Hematopoietic multipotent progenitor cell (in vitro differentiated cells): ENCODE measurements around the gene KANSL1. TPM values are rescaled to one million over a fixed set of nuclear protein-coding genes. Genes with fewer than 3 reads are reported as not detected.
"Not testable (repeated sequence)": the region's sequence is repeated elsewhere in the genome, so short reads cannot be mapped to it uniquely, and the experiment has no call there.

ENCODE experiments used
- DNase-seq, 3 donors: peaks; one replicate each; pipeline ENCODE4 v3.0.0-alpha.2; 2011 to 2015; ENCODE audit warnings: low read depth in 2 of 3, low spot score in 2 of 3
- total RNA-seq: library from RNA; depleted of rRNA; stranded (reverse); fragments of >200 nt; gene quantifications from one replicate; pipeline ENCODE4 v1.2.3, GENCODE V29; 2012

The KANSL1 gene
- total RNA-seq, 1 donor = 140 TPM

DNA sequence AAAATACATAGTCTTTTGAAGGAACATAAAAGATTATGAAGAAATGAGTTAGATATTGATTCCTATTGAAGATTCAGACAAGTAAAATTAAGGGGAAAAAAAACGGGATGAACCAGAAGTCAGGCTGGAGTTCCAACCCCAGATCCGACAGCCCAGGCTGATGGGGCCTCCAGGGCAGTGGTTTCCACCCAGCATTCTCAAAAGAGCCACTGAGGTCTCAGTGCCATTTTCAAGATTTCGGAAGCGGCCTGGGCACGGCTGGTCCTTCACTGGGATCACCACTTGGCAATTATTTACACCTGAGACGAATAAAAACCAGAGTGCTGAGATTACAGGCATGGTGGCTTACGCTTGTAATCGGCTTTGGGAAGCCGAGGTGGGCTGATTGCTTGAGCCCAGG is 184.6 kb downstream of the KANSL1 start:
- no peak for DNase-seq

DNA sequence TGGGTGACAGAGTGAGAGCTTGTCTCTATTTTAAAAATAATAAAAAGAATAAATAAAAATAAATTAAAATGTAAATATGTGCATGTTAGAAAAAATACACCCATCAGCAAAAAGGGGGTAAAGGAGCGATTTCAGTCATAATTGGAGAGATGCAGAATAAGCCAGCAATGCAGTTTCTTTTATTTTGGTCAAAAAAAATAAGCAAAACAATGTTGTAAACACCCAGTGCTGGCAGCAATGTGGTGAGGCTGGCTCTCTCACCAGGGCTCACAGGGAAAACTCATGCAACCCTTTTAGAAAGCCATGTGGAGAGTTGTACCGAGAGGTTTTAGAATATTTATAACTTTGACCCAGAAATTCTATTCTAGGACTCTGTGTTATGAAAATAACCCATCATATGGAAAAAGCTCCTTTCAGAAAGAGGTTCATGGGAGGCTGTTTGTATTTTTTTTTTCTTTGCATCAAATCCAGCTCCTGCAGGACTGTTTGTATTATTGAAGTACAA is 185.7 kb downstream of the KANSL1 start:
- no peak for DNase-seq

DNA sequence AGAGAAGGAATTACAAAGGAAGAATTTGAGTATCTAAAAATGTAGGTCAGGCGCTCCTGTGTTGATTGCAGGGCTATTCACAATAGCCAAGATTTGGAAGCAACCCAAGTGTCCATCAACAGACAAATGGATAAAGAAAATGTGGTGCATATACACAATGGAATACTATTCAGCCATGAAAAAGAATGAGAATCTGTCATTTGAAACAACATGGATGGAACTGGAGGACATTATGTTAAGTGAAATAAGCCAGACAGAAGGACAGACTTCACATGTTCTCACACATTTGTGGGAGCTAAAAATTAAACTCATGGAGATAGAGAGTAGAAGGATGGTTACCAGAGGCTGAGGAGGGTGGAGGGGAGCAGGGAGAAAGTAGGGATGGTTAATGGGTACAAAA is 187.1 kb downstream of the KANSL1 start:
- DNase-seq = not testable (repeated sequence)

DNA sequence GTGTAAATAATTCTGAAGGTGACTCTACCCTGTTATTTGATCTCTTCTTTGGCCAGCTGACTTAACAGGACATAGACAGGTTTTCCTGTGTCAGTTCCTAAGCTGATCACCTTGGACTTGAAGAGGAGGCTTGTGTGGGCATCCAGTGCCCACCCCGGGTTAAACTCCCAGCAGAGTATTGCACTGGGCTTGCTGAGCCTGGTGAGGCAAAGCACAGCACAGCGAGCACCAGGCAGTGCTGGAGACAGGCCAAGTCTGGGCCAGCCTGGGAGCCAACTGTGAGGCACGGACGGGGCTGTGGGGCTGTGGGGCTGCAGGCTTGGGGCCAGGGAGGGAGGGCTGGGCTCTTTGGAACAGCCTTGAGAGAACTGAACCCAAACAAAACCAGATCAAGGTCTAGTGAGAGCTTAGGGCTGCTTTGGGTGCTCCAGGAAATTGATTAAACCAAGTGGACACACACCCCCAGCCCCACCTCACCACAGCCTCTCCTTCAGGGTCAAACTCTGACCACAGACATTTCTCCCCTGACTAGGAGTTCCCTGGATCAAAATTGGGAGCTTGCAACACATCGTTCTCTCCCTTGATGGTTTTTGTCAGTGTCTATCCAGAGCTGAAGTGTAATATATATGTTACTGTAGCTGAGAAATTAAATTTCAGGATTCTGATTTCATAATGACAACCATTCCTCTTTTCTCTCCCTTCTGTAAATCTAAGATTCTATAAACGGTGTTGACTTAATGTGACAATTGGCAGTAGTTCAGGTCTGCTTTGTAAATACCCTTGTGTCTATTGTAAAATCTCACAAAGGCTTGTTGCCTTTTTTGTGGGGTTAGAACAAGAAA is 189.1 kb downstream of the KANSL1 start:
- no peak for DNase-seq

DNA sequence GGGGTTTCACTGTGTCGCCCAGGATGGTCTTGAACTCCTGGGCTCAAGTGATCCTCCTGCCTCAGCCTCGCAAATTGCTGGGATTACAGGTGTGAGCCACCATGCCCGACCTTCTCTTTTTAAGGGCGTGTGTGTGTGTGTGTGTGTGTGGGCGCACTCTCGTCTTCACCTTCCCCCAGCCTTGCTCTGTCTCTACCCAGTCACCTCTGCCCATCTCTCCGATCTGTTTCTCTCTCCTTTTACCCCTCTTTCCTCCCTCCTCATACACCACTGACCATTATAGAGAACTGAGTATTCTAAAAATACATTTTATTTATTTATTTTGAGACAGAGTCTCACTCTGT is 190.3 kb downstream of the KANSL1 start:
- no peak for DNase-seq

DNA sequence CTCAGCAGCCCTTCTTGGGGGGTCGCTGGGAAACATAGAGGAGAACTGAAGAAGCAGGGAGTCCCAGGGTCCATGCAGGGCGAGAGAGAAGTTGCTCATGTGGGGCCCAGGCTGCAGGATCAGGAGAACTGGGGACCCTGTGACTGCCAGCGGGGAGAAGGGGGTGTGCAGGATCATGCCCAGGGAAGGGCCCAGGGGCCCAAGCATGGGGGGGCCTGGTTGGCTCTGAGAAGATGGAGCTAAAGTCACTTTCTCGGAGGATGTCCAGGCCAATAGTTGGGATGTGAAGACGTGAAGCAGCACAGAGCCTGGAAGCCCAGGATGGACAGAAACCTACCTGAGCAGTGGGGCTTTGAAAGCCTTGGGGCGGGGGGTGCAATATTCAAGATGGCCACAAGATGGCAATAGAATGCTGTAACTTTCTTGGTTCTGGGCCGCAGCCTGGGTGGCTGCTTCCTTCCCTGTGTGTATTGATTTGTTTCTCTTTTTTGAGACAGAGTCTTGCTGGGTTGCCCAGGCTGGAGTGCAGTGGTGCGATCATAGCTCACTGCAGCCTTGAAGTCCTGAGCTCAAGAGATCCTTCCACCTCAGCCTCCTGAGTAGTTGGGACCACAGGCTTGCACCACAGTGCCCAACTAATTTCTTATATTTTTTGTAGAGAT is 190.8 kb downstream of the KANSL1 start:
- peak; percentile 53 to 78 (median 58) for DNase-seq

DNA sequence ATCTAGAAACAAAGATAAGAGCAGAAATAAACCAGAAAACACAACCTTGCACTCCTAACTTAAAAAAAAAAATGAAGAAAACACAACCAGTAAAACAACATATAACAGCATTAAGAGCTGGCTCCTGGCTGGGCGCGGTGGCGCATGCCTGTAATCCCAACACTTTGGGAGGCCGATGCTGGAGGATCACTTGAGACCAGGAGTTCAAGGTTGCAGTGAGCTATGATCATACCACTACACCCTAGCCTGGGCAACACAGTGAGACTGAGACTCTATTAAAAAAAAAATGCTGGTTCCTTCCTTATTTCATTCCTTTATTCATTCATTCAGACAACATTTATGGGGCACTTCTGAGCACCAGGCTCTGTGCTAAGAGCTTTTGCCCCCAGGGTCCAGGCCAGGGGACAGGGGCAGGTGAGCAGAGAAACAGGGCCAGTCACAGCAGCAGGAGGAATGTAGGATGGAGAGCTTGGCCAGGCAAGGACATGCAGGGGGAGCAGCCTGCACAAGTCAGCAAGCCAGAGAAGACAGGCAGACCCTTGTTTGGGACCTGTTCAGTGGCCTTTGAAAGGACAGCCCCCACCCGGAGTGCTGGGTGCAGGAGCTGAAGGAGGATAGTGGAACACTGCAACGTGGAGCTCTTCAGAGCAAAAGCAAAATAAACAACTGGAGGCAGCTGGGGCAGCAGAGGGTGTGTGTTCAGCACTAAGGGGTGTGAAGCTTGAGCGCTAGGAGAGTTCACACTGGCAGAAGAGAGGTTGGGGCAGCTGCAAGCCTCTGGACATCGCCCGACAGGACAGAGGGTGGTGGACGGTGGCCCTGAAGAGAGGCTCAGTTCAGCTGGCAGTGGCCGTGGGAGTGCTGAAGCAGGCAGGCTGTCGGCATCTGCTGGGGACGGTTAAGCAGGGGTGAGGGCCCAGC is 191.6 kb downstream of the KANSL1 start:
- no peak for DNase-seq

DNA sequence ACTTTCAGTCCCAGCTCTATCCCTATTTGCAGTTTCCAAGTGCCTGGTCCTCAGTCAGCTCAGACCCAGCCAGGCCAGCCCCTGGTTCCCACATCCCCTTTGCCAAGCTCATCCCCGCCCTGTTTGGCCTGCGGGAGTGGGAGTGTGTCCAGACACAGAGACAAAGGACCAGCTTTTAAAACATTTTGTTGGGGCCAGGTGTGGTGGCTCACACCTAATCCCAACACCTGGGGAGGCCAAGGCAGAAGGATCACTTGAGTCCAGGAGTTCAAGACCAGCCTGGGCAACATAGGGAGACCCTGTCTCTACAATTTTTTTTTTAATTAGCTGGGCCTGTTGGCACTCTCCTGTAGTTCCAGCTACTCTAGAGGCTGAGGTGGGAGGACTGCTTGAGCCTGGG is 192.5 kb downstream of the KANSL1 start:
- no peak for DNase-seq

DNA sequence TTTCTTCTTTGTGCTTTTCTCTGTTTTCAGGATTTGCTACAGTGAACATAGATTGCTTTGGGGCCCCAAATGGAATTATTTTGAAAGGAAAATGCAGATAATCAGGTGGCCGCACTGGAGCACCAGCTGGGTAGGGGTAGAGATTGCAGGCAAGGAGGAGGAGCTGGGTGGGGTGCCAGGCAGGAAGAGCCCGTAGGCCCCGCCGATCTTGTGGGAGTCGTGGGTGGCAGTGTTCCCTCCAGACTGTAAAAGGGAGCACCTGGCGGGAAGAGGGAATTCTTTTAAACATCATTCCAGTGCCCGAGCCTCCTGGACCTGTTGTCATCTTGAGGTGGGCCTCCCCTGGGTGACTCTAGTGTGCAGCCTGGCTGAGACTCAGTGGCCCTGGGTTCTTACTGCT is 192.9 kb downstream of the KANSL1 start:
- DNase-seq = no peak

DNA sequence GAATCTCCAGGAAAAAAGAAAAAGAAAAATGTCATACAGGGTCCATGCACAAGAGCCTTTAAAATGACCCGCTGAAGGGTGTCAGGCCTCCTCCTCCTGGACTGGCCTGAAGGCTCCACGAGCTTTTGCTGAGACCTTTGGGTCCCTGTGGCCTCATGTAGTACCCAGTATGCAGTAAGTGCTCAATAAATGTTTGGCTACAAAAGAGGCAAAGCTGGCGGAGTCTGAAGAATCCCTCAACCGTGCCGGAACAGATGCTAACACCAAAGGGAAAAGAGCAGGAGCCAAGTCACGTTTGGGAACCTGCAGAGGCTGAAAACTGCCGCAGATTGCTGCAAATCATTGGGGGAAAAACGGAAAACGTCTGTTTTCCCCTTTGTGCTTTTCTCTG is 193.3 kb downstream of the KANSL1 start:
- DNase-seq = no peak

DNA sequence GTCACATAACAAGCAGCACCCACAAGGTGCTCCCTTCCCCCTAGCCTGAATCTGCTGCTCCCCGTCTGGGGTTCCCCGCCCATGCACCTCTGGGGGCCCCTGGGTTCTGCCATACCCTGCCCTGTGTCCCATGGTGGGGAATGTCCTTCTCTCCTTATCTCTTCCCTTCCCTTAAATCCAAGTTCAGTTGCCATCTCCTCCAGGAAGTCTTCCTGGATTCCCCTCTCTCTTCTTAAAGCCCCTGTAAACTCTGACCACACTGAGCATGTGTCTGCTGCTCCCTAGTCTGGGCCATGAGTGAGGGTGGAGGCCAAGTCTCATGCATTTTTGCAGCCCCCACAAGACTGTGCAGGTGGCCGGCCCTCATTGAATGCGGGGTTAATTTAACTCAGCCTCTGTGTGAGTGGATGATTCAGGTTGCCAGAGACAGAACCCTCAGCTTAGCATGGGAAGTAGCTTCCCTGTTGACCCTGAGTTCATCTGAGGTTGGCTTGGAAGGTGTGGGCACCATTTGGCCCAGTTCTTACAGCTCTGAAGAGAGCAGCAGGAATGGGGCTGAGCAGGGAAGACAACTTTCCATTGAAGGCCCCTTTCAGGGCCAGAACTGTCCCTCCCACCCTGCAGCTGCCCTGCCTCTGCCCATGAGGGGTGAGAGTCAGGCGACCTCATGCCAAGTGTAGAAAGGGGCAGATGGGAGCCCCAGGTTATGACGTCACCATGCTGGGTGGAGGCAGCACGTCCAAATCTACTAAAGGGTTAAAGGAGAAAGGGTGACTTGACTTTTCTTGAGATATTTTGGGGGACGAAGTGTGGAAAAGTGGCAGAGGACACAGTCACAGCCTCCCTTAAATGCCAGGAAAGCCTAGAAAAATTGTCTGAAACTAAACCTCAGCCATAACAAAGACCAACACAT is 194.0 kb downstream of the KANSL1 start, which contains the start of gene STH:
TSS of gene STH (plus strand) at position 264 of the 913 bp plus-strand sequence. CDS start at position 294, 30 bp downstream.
- DNase-seq = no peak

DNA sequence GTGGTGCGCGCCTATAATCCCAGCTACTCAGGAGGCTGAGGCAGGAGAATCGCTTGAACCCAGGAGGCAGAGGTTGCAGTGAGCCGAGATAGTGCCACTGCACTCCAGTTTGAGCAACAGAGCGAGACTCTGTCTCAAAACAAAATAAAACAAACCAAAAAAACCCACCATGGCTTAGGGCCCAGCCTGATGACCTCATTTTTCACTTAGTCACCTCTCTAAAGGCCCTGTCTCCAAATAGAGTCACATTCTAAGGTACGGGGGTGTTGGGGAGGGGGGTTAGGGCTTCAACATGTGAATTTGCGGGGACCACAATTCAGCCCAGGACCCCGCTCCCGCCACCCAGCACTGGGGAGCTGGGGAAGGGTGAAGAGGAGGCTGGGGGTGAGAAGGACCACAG is 195.6 kb downstream of the KANSL1 start:
- no peak for DNase-seq

DNA sequence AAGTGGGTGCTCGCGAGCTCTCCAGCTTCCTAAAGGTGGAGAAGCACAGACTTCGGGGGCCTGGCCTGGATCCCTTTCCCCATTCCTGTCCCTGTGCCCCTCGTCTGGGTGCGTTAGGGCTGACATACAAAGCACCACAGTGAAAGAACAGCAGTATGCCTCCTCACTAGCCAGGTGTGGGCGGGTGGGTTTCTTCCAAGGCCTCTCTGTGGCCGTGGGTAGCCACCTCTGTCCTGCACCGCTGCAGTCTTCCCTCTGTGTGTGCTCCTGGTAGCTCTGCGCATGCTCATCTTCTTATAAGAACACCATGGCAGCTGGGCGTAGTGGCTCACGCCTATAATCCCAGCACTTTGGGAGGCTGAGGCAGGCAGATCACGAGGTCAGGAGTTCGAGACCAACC is 196.1 kb downstream of the KANSL1 start:
- no peak for DNase-seq

DNA sequence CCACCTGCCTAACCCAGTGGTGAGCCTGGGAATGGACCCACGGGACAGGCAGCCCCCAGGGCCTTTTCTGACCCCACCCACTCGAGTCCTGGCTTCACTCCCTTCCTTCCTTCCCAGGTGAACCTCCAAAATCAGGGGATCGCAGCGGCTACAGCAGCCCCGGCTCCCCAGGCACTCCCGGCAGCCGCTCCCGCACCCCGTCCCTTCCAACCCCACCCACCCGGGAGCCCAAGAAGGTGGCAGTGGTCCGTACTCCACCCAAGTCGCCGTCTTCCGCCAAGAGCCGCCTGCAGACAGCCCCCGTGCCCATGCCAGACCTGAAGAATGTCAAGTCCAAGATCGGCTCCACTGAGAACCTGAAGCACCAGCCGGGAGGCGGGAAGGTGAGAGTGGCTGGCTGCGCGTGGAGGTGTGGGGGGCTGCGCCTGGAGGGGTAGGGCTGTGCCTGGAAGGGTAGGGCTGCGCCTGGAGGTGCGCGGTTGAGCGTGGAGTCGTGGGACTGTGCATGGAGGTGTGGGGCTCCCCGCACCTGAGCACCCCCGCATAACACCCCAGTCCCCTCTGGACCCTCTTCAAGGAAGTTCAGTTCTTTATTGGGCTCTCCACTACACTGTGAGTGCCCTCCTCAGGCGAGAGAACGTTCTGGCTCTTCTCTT is 196.8 kb downstream of the KANSL1 start:
- no peak for DNase-seq

DNA sequence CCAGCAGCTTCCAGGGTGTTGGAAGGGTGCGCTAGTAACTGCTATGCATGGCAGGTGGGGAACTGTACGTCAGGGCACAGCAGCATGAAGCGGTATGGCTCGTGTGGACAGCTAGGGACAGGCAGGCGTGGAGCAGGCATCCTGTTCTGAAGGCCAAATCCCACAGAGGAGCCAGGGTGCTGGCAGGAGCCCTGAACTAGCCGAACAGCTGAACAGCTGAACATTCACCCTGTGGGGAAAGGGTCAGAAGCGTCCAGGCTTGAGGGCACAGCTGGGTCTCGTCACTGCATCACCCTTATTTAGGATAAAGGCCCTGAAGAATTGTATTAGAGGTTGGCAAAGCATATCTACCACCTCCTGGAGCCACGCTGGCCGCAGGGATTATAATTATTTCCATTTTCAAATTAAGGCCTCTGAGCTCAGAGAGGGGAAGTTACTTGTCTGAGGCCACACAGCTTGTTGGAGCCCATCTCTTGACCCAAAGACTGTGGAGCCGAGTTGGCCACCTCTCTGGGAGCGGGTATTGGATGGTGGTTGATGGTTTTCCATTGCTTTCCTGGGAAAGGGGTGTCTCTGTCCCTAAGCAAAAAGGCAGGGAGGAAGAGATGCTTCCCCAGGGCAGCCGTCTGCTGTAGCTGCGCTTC is 197.5 kb downstream of the KANSL1 start:
- no peak for DNase-seq

DNA sequence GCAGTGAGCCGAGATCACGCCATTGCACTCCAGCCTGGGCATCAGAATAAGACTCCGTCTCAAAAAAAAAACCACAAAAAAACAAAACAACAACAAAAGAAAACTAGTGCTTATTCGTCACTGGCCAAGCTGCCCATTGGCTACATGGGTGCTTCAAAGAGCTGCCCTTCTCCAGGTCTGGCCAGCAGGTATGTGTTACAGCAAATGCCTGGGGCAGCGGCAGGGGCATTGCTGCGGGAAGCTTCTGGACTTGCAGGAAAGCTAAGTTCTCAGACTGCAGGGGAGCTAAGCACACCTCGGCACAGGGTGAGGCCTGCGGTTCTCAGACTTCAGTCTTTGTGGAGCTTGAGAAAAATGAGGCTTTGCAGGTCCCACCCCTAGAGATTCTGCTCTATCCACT is 198.2 kb downstream of the KANSL1 start:
- no peak for DNase-seq

DNA sequence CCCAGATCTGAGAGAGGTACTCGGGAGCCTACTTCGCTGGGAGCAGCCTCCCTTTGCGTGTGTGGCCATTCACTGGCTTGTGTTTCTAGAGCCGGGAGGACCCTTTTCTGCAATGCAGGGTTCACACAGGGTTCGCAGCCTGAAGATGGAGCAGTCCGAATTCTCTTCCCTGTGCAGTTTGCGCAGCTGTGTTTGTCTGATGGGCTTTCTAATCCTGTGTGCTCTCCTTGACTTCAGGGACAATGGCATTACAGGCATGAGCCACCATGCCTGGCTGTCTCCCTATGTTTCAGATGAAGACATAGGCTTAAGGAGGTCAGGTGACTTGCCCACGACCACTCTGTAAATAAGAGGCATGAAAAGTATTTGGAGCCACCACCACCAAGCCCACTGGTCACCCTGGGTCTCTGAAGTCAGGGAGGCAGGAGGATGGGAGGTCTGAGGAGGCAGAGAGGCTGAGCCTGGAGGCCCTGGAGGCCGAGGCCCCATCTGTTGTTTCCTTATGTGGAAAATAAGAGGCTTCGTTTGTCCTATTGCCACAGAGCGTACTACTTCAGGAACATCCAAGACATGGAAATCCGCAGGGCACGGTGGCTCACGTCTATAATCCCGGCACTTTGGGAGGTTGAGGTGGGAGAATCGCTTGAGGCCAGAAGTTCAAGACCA is 199.1 kb downstream of the KANSL1 start:
- no peak for DNase-seq

DNA sequence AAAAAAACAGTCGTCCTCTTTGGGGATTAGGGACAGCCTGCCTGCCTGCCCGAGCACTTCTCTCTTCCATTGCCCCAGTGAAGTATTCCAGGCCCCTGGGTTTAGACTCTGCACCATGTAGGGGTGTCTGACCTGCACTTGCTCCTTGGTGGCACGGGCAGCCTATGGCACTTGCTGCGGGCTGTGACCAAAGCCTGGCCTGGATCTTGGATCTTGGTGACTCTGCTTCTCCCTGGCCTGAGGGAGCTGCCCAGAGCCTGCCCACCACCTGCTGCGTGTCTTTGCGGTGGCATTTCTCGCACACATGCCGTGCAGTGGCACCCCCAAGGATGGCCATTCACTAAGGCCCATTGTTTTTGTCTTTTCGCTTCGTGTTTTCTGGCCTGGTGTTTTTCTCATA is 200.3 kb downstream of the KANSL1 start:
- no peak for DNase-seq
